Fibroblast of the aortic adventitia (primary cell): Measurements from ENCODE around the gene PLS1. TPM values are rescaled to one million over a fixed set of nuclear protein-coding genes. Genes with fewer than 3 reads are reported as not detected.

ENCODE experiments used
- DNase-seq: peaks from one replicate; pipeline ENCODE4 v3.0.0-alpha.2; 2010; ENCODE audit warnings: low read depth
- H3K4me3 ChIP-seq: 2 replicates; pipeline ENCODE4 v1.5.1; 2011; ENCODE audit warnings: low read depth, mild to moderate bottlenecking, control low read depth, low read length, moderate library complexity
- total RNA-seq: library from RNA; depleted of rRNA; stranded (reverse); fragments of >200 nt; gene quantifications from 2 replicates; pipeline ENCODE4 v1.2.3, GENCODE V29; 2012; ENCODE audit warnings: low replicate concordance
- TF ChIP-seq, protein P1 (sequence below): IDR thresholded peaks from 2 replicates; pipeline ENCODE4 v1.5.1; 2011; ENCODE audit warnings: mild to moderate bottlenecking, low read length, control low read depth, inconsistent platforms; ENCODE audit not compliant: insufficient read depth

PLS1 gene
- total RNA-seq, 1 donor, result 0.99 TPM

GRCh38 chr3:142690613-142691012 lies 94.4 kb downstream of the PLS1 start:
- no peak overlapping the region for H3K4me3 ChIP-seq
- DNase-seq, result no peak
- TF ChIP-seq, protein P1, sequence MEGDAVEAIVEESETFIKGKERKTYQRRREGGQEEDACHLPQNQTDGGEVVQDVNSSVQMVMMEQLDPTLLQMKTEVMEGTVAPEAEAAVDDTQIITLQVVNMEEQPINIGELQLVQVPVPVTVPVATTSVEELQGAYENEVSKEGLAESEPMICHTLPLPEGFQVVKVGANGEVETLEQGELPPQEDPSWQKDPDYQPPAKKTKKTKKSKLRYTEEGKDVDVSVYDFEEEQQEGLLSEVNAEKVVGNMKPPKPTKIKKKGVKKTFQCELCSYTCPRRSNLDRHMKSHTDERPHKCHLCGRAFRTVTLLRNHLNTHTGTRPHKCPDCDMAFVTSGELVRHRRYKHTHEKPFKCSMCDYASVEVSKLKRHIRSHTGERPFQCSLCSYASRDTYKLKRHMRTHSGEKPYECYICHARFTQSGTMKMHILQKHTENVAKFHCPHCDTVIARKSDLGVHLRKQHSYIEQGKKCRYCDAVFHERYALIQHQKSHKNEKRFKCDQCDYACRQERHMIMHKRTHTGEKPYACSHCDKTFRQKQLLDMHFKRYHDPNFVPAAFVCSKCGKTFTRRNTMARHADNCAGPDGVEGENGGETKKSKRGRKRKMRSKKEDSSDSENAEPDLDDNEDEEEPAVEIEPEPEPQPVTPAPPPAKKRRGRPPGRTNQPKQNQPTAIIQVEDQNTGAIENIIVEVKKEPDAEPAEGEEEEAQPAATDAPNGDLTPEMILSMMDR, result no peak

- no peak for DNase-seq
- no peak overlapping the region for H3K4me3 ChIP-seq
- TF ChIP-seq, protein P1, result no peak
Observed at GRCh38 chr3:142691527-142691926, 95.3 kb downstream of the PLS1 start.

- H3K4me3 ChIP-seq, result no peak overlapping the region
- DNase-seq, result no peak
- TF ChIP-seq, protein P1, result no peak
Observed at GRCh38 chr3:142693136-142693853, 97.1 kb downstream of the PLS1 start.

- TF ChIP-seq, protein P1, result no peak
- no peak for DNase-seq
- H3K4me3 ChIP-seq, result no peak overlapping the region
Observed at GRCh38 chr3:142694225-142694624, 98.0 kb downstream of the PLS1 start.

DNA sequence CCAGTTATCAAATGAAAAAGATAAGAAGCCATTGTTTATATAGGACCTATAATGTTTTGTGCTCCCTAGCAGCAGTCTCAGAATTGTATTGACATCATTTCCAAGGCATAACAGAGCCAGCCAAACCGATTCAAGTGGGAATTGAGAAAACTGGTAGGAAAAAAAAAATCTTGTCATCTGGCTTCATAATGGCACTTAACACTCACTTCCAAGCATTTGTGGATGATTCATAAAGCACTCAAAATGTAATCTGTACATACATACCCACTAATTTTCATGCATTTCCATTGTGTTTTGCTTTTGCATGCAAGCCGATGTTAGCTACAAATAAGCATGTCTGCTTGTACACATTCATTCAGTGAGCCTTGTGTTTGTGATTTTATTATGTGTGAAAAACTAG lies 109.0 kb downstream of the PLS1 start:
- TF ChIP-seq, protein P1, result no peak

GRCh38 chr3:142706321-142707127 lies 110.3 kb downstream of the PLS1 start:
- no peak for DNase-seq
- TF ChIP-seq, protein P1, result no peak
- no peak overlapping the region for H3K4me3 ChIP-seq

More for the DNA sequence above, 109.0 kb downstream of the PLS1 start:
- peak; percentile 39 for DNase-seq
- no peak overlapping the region for H3K4me3 ChIP-seq
